Activated CD4-positive, alpha-beta T cell treated with anti-CD3 and anti-CD28 coated beads for 48 hours (primary cell): ENCODE measurements around the gene KLHDC10.
A peak's percentile ranks its signal among the peaks of the same experiment; 100 is the strongest.
"Not testable (repeated sequence)": the region's sequence is repeated elsewhere in the genome, so short reads cannot be mapped to it uniquely, and the experiment has no call there.

Experiments used
- DNase-seq: peaks from one replicate; pipeline ENCODE4 v3.0.0-alpha.2; 2020

KLHDC10 gene

GRCh38 chr7:130143334-130143732 is 73.0 kb downstream of the KLHDC10 start:
- DNase-seq, result no peak

- no peak for DNase-seq
Observed at GRCh38 chr7:130143986-130144311, 73.6 kb downstream of the KLHDC10 start.

GRCh38 chr7:130144312-130145171 is 74.2 kb downstream of the KLHDC10 start:
- no peak for DNase-seq

GRCh38 chr7:130145424-130146100 is 75.2 kb downstream of the KLHDC10 start:
- DNase-seq, result no peak

GRCh38 chr7:130146142-130146541 is 75.8 kb downstream of the KLHDC10 start:
- DNase-seq, result not testable (repeated sequence)

- DNase-seq, result no peak
Observed at GRCh38 chr7:130146693-130147405, 76.5 kb downstream of the KLHDC10 start.

GRCh38 chr7:130147710-130148325 is 77.5 kb downstream of the KLHDC10 start:
- DNase-seq, result no peak

- no peak for DNase-seq
Observed at GRCh38 chr7:130148561-130148960, 78.2 kb downstream of the KLHDC10 start.

- no peak for DNase-seq
Observed at GRCh38 chr7:130149281-130150139, 79.2 kb downstream of the KLHDC10 start.

GRCh38 chr7:130150587-130150986 is 80.3 kb downstream of the KLHDC10 start:
- DNase-seq, result no peak

GRCh38 chr7:130151591-130152492 is 81.5 kb downstream of the KLHDC10 start:
- peak; percentile 53 for DNase-seq

GRCh38 chr7:130152493-130153210 is 82.3 kb downstream of the KLHDC10 start:
- peak; percentile 34 for DNase-seq

GRCh38 chr7:130153211-130153908 is 83.0 kb downstream of the KLHDC10 start:
- DNase-seq, result no peak

- no peak for DNase-seq
Observed at GRCh38 chr7:130154131-130154500, 83.8 kb downstream of the KLHDC10 start.

- DNase-seq, result no peak
Observed at GRCh38 chr7:130154501-130155317, 84.4 kb downstream of the KLHDC10 start.

GRCh38 chr7:130156140-130156539 is 85.8 kb downstream of the KLHDC10 start:
- no peak for DNase-seq

GRCh38 chr7:130157700-130158099 is 87.4 kb downstream of the KLHDC10 start:
- no peak for DNase-seq

- DNase-seq, result no peak
Observed at GRCh38 chr7:130160023-130160422, 89.7 kb downstream of the KLHDC10 start.

GRCh38 chr7:130160455-130160854 is 90.1 kb downstream of the KLHDC10 start:
- DNase-seq, result no peak
